Activated T-cell treated with anti-CD3 and anti-CD28 coated beads, Interleukin-2, amount 50 U/mL, for 24 hours (primary cell): Measurements from ENCODE around the gene INPP5A.

Source experiments
- DNase-seq: peaks from one replicate; pipeline ENCODE4 v3.0.0-alpha.2; 2020
- H3K27ac Mint-ChIP-seq: 2 replicates; pipeline ENCODE4 v1.8.0; 2020; ENCODE audit warnings: mild to moderate bottlenecking, mixed read lengths
- H3K27me3 Mint-ChIP-seq: 2 replicates; pipeline ENCODE4 v1.8.0; 2020; ENCODE audit warnings: mixed read lengths
- H3K36me3 Mint-ChIP-seq: 2 replicates; pipeline ENCODE4 v1.8.0; 2020; ENCODE audit warnings: low read depth, mixed read lengths
- H3K4me1 Mint-ChIP-seq: 2 replicates; pipeline ENCODE4 v1.8.0; 2020; ENCODE audit warnings: low read depth, mixed read lengths
- H3K4me3 Mint-ChIP-seq: 2 replicates; pipeline ENCODE4 v1.8.0; 2020; ENCODE audit warnings: mild to moderate bottlenecking, moderate library complexity, mixed read lengths
- H3K9me3 Mint-ChIP-seq: 2 replicates; pipeline ENCODE4 v1.8.0; 2020; ENCODE audit warnings: mixed read lengths

INPP5A gene

GRCh38 chr10:132611026-132611910 is 73.7 kb downstream of the INPP5A start:
- H3K27ac Mint-ChIP-seq, result no peak overlapping the region

GRCh38 chr10:132611986-132612385 is 74.4 kb downstream of the INPP5A start:
- Mint-ChIP-seq H3K9me3 (peaks cover 12% of the 10 kb centered on the region), H3K27ac (no peak overlapping the region), H3K4me3 (no peak overlapping the region), H3K27me3 (no peaks in the 10 kb centered on the region), H3K36me3 (peaks cover 22% of the 10 kb centered on the region), H3K4me1 (peaks cover 40% of the 10 kb centered on the region)
- peak; percentile 29 for DNase-seq

More at GRCh38 chr10:132611026-132611910, 73.7 kb downstream of the INPP5A start:
- Mint-ChIP-seq H3K4me3 (no peak overlapping the region), H3K36me3 (peaks cover 16% of the 10 kb centered on the region), H3K9me3 (peaks cover 7% of the 10 kb centered on the region), H3K27me3 (no peaks in the 10 kb centered on the region), H3K4me1 (peaks cover 36% of the 10 kb centered on the region)
- DNase-seq, result peak; percentile 26

GRCh38 chr10:132612571-132613504 is 75.3 kb downstream of the INPP5A start:
- Mint-ChIP-seq H3K4me1 (peaks cover 40% of the 10 kb centered on the region), H3K36me3 (peaks cover 31% of the 10 kb centered on the region), H3K27me3 (no peaks in the 10 kb centered on the region), H3K9me3 (peaks cover 12% of the 10 kb centered on the region), H3K4me3 (no peak overlapping the region), H3K27ac (no peak overlapping the region)
- DNase-seq, result peak; percentile 17

- H3K36me3 Mint-ChIP-seq, result peaks cover 38% of the 10 kb centered on the region
- H3K9me3 Mint-ChIP-seq, result peaks cover 17% of the 10 kb centered on the region
- H3K27ac Mint-ChIP-seq, result no peak overlapping the region
- no peaks in the 10 kb centered on the region for H3K27me3 Mint-ChIP-seq
- DNase-seq, result peak; percentile 23
- peaks cover 40% of the 10 kb centered on the region for H3K4me1 Mint-ChIP-seq
- no peak overlapping the region for H3K4me3 Mint-ChIP-seq
Observed at GRCh38 chr10:132613566-132614348, 76.2 kb downstream of the INPP5A start.

GRCh38 chr10:132614431-132615340 is 77.1 kb downstream of the INPP5A start:
- DNase-seq, result no peak
- Mint-ChIP-seq H3K36me3 (peaks cover 41% of the 10 kb centered on the region), H3K27ac (no peak overlapping the region), H3K4me1 (peaks cover 35% of the 10 kb centered on the region), H3K4me3 (no peak overlapping the region), H3K9me3 (peaks cover 19% of the 10 kb centered on the region), H3K27me3 (no peaks in the 10 kb centered on the region)

- DNase-seq, result no peak
- no peaks in the 10 kb centered on the region for H3K27me3 Mint-ChIP-seq
- H3K4me3 Mint-ChIP-seq, result peak overlapping the region; percentile 30
- peaks cover 35% of the 10 kb centered on the region for H3K4me1 Mint-ChIP-seq
- H3K27ac Mint-ChIP-seq, result peak overlapping the region; percentile 96
- H3K36me3 Mint-ChIP-seq, result peaks cover 46% of the 10 kb centered on the region
- peaks cover 23% of the 10 kb centered on the region for H3K9me3 Mint-ChIP-seq
Observed at GRCh38 chr10:132615341-132616169, 78.0 kb downstream of the INPP5A start.

- Mint-ChIP-seq H3K4me1 (peaks cover 30% of the 10 kb centered on the region), H3K36me3 (peaks cover 53% of the 10 kb centered on the region), H3K27me3 (no peaks in the 10 kb centered on the region), H3K9me3 (peaks cover 30% of the 10 kb centered on the region), H3K4me3 (peak overlapping the region; percentile 30), H3K27ac (peak overlapping the region; percentile 96)
- DNase-seq, result peak; percentile 77
Observed at GRCh38 chr10:132616170-132616995, 78.8 kb downstream of the INPP5A start.

GRCh38 chr10:132616996-132617736 is 79.6 kb downstream of the INPP5A start:
- H3K27ac Mint-ChIP-seq, result no peak overlapping the region
- H3K36me3 Mint-ChIP-seq, result peaks cover 53% of the 10 kb centered on the region

GRCh38 chr10:132617737-132618052 is 80.1 kb downstream of the INPP5A start:
- no peak overlapping the region for H3K27ac Mint-ChIP-seq
- peaks cover 32% of the 10 kb centered on the region for H3K9me3 Mint-ChIP-seq
- H3K4me1 Mint-ChIP-seq, result peaks cover 22% of the 10 kb centered on the region

More at GRCh38 chr10:132616996-132617736, 79.6 kb downstream of the INPP5A start:
- peak; percentile 29 for DNase-seq
- H3K9me3 Mint-ChIP-seq, result peaks cover 32% of the 10 kb centered on the region
- H3K4me3 Mint-ChIP-seq, result no peak overlapping the region
- peaks cover 27% of the 10 kb centered on the region for H3K4me1 Mint-ChIP-seq
- H3K27me3 Mint-ChIP-seq, result no peaks in the 10 kb centered on the region

GRCh38 chr10:132618158-132618919 is 80.8 kb downstream of the INPP5A start:
- H3K27me3 Mint-ChIP-seq, result no peaks in the 10 kb centered on the region
- H3K27ac Mint-ChIP-seq, result no peak overlapping the region
- peaks cover 32% of the 10 kb centered on the region for H3K9me3 Mint-ChIP-seq
- no peak for DNase-seq
- no peak overlapping the region for H3K4me3 Mint-ChIP-seq
- peaks cover 53% of the 10 kb centered on the region for H3K36me3 Mint-ChIP-seq
- peaks cover 19% of the 10 kb centered on the region for H3K4me1 Mint-ChIP-seq

More at GRCh38 chr10:132617737-132618052, 80.1 kb downstream of the INPP5A start:
- no peak overlapping the region for H3K4me3 Mint-ChIP-seq
- H3K27me3 Mint-ChIP-seq, result no peaks in the 10 kb centered on the region
- H3K36me3 Mint-ChIP-seq, result peaks cover 53% of the 10 kb centered on the region
- no peak for DNase-seq

GRCh38 chr10:132619927-132620326 is 82.3 kb downstream of the INPP5A start:
- peaks cover 16% of the 10 kb centered on the region for H3K4me1 Mint-ChIP-seq
- H3K9me3 Mint-ChIP-seq, result peaks cover 32% of the 10 kb centered on the region
- no peak overlapping the region for H3K27ac Mint-ChIP-seq
- H3K36me3 Mint-ChIP-seq, result peaks cover 44% of the 10 kb centered on the region
- H3K27me3 Mint-ChIP-seq, result no peaks in the 10 kb centered on the region
- peak; percentile 11 for DNase-seq
- H3K4me3 Mint-ChIP-seq, result no peak overlapping the region
